Kidney (tissue), 14 donors: ENCODE results near the gene GOLGA8J. TPM values are rescaled to one million over a fixed set of nuclear protein-coding genes. Genes with fewer than 3 reads are reported as not detected.
"Not testable (repeated sequence)": the region's sequence is repeated elsewhere in the genome, so short reads cannot be mapped to it uniquely, and the experiment has no call there.

ENCODE experiments used
- DNase-seq, 5 donors: peaks; one replicate each; pipeline ENCODE4 v3.0.0-alpha.2; 2013 to 2020
- FAIRE-seq: peaks from 2 replicates; lab custom pipeline; 2012; peaks lifted over from hg19 to GRCh38; lab: Jason Lieb, UNC
- H3K27ac ChIP-seq, 2 donors: one replicate each; pipeline ENCODE4 v1.7.0; 2013; ENCODE audit warnings: low read depth in 2 of 2, low read length in 2 of 2, inconsistent platforms in 1 of 2
- H3K27me3 ChIP-seq: one replicate; pipeline ENCODE4 v1.7.1; 2013; ENCODE audit warnings: low read length, inconsistent platforms; ENCODE audit not compliant: control insufficient read depth, insufficient read depth
- H3K36me3 ChIP-seq, 3 donors: one replicate each; pipeline versions ENCODE4 v1.7.0 to v1.7.1; 2013; ENCODE audit warnings: low read length in 3 of 3, control low read depth in 1 of 3, inconsistent platforms in 1 of 3; ENCODE audit not compliant: insufficient read depth in 3 of 3, control insufficient read depth in 2 of 3
- H3K4me1 ChIP-seq, 3 donors: one replicate each; pipeline versions ENCODE4 v1.7.0 to v1.7.1; 2013; ENCODE audit warnings: low read length in 3 of 3, inconsistent platforms in 1 of 3, low read depth in 1 of 3; ENCODE audit not compliant: control insufficient read depth in 2 of 3, insufficient read depth in 2 of 3
- H3K4me3 ChIP-seq, 3 donors: one replicate each; pipeline versions ENCODE4 v1.7.0 to v1.8.1; 2013; ENCODE audit warnings: low read length in 3 of 3, control low read depth in 1 of 3, inconsistent platforms in 1 of 3
- H3K9ac ChIP-seq, 3 donors: one replicate each; pipeline versions ENCODE4 v1.7.0 to v1.7.1; 2013; ENCODE audit warnings: low read length in 3 of 3, control low read depth in 1 of 3, inconsistent platforms in 1 of 3
- H3K9me3 ChIP-seq, 3 donors: one replicate each; pipeline versions ENCODE4 v1.7.0 to v1.7.1; 2013; ENCODE audit warnings: low read length in 3 of 3, control low read depth in 1 of 3, inconsistent platforms in 1 of 3; ENCODE audit not compliant: control insufficient read depth in 2 of 3, insufficient read depth in 1 of 3
- CTCF ChIP-seq: IDR thresholded peaks from 3 replicates; pipeline ENCODE4 v1.5.1; 2012; ENCODE audit warnings: mild to moderate bottlenecking, moderate library complexity, borderline replicate concordance; ENCODE audit not compliant: insufficient read depth; ENCODE audit errors: extremely low read depth
- intact Hi-C: fragments of 100-400 bp; cut with DNase I; formaldehyde crosslinking; loops from one replicate; pipeline ENCODE4 v1.11.1; 2022
- polyA plus RNA-seq: library from polyadenylated mRNA; stranded (reverse); fragments of 350-450 nt; fragmentation: Illumina TruSeq; extraction: RNeasy Lipid Tissue Mini Kit (QIAGEN cat#74804); gene quantifications from one replicate; pipeline ENCODE4 v1.2.3, GENCODE V29; 2014; ENCODE audit warnings: low read depth, low replicate concordance; ENCODE audit not compliant: insufficient read depth
- total RNA-seq: library from RNA; stranded (reverse); fragmentation: NEBNext Ultra II Directional; extraction: Animal tissue kit (Norgen Biotek cat#: 25700); gene quantifications from one replicate; pipeline ENCODE4 v1.2.1, GENCODE V29; 2021
- donor health status: control.
- donor health status: control.
- donor health status: control.
- donor health status: control.
- donor health status: control.
- donor health status: DM: yes; HTN: yes; CAD: no.
- donor health status: Normal renal cell carcinoma (clear cell type).

GOLGA8J gene
- total and polyA plus RNA-seq, 2 donors from 2014 or later, result not detected

GRCh38 chr15:30068326-30068725 is 14.4 kb upstream of the GOLGA8J start:
- H3K9me3 ChIP-seq, result no peaks in the 10 kb centered on the region
- no peak for DNase-seq
- H3K4me1 ChIP-seq, result no peaks in the 10 kb centered on the region
- TF ChIP-seq CTCF, result no peak
- H3K27ac ChIP-seq, result no peak overlapping the region
- H3K36me3 ChIP-seq, result no peaks in the 10 kb centered on the region
- no peak overlapping the region for H3K4me3 ChIP-seq
- H3K9ac ChIP-seq, result no peak overlapping the region
- FAIRE-seq, result no peak
- H3K27me3 ChIP-seq, result no peaks in the 10 kb centered on the region
- intact Hi-C loops, result no loop called here

GRCh38 chr15:30072630-30073029 is 10.1 kb upstream of the GOLGA8J start:
- no peak overlapping the region for H3K27ac ChIP-seq
- H3K4me1 ChIP-seq, result no peaks in the 10 kb centered on the region
- no peak for TF ChIP-seq CTCF
- H3K27me3 ChIP-seq, result no peaks in the 10 kb centered on the region
- intact Hi-C loops, result no loop called here
- no peak for FAIRE-seq
- H3K9me3 ChIP-seq, result no peaks in the 10 kb centered on the region
- no peak overlapping the region for H3K9ac ChIP-seq
- no peak for DNase-seq
- H3K4me3 ChIP-seq, result no peak overlapping the region
- no peaks in the 10 kb centered on the region for H3K36me3 ChIP-seq

GRCh38 chr15:30073915-30074314 is 8.8 kb upstream of the GOLGA8J start:
- Histone ChIP-seq H3K27ac (no peak overlapping the region), H3K4me1 (no peaks in the 10 kb centered on the region), H3K36me3 (no peaks in the 10 kb centered on the region), H3K27me3 (no peaks in the 10 kb centered on the region), H3K9me3 (no peaks in the 10 kb centered on the region), H3K4me3 (no peak overlapping the region), H3K9ac (no peak overlapping the region)
- FAIRE-seq (no peak), DNase-seq (no peak)
- intact Hi-C loops, result no loop called here
- no peak for TF ChIP-seq CTCF

GRCh38 chr15:30080816-30081215 is 1.9 kb upstream of the GOLGA8J start:
- H3K4me3 ChIP-seq, DNase-seq, H3K36me3 ChIP-seq, intact Hi-C loops, H3K4me1 ChIP-seq, H3K9me3 ChIP-seq, H3K27me3 ChIP-seq, H3K27ac ChIP-seq, FAIRE-seq, H3K9ac ChIP-seq: not testable (repeated sequence)

- H3K9ac ChIP-seq, H3K4me3 ChIP-seq, H3K27ac ChIP-seq, H3K9me3 ChIP-seq, H3K27me3 ChIP-seq, intact Hi-C loops, FAIRE-seq, DNase-seq, H3K4me1 ChIP-seq, H3K36me3 ChIP-seq: not testable (repeated sequence)
Observed at GRCh38 chr15:30097827-30098226, 15.1 kb downstream of the GOLGA8J start.

- H3K9me3 ChIP-seq, H3K27me3 ChIP-seq, H3K4me3 ChIP-seq, H3K27ac ChIP-seq, H3K9ac ChIP-seq, H3K4me1 ChIP-seq, FAIRE-seq, DNase-seq, intact Hi-C loops, H3K36me3 ChIP-seq: not testable (repeated sequence)
Observed at GRCh38 chr15:30102890-30103289, 20.1 kb downstream of the GOLGA8J start.
